Thymus (tissue), 11 donors: ENCODE measurements around the gene PRH2. TPM values are rescaled to one million over a fixed set of nuclear protein-coding genes. Genes with fewer than 3 reads are reported as not detected.

Experiments used
- DNase-seq, 9 donors: peaks; one replicate each; pipeline ENCODE4 v3.0.0-alpha.2; 2013; ENCODE audit warnings: low spot score in 9 of 9, low read depth in 6 of 9, missing footprints in 1 of 9
- H3K27ac ChIP-seq, 2 donors: one replicate each; pipeline ENCODE4 v1.5.1; 2013; ENCODE audit warnings: control low read depth in 1 of 2, low read depth in 1 of 2, low read length in 1 of 2, mild to moderate bottlenecking in 1 of 2, moderate library complexity in 1 of 2
- H3K27me3 ChIP-seq, 2 donors: one replicate each; pipeline ENCODE4 v1.5.1; 2013; ENCODE audit warnings: low read length in 1 of 2; ENCODE audit not compliant: control insufficient read depth in 2 of 2, insufficient read depth in 1 of 2
- H3K36me3 ChIP-seq, 2 donors: one replicate each; pipeline ENCODE4 v1.5.1; 2013; ENCODE audit warnings: low read length in 1 of 2, mild to moderate bottlenecking in 1 of 2, moderate library complexity in 1 of 2; ENCODE audit not compliant: control insufficient read depth in 2 of 2, insufficient read depth in 2 of 2
- H3K4me1 ChIP-seq, 2 donors: one replicate each; pipeline ENCODE4 v1.5.1; 2013; ENCODE audit warnings: low read length in 2 of 2; ENCODE audit not compliant: control insufficient read depth in 2 of 2, insufficient read depth in 2 of 2
- H3K4me3 ChIP-seq, 2 donors: one replicate each; pipeline ENCODE4 v1.5.1; 2013; ENCODE audit warnings: low read length in 2 of 2, control low read depth in 1 of 2, mild to moderate bottlenecking in 1 of 2
- H3K9me3 ChIP-seq, 2 donors: one replicate each; pipeline ENCODE4 v1.5.1; 2013; ENCODE audit warnings: low read length in 1 of 2, mild to moderate bottlenecking in 1 of 2; ENCODE audit not compliant: control insufficient read depth in 2 of 2, insufficient read depth in 1 of 2
- WGBS: extraction: QIAGEN DNeasy Blood & Tissue Kit; methylation state at CpG from one replicate; pipeline ENCODE4 v1.1.7; 2013; 5-methylcytosine and 5-hydroxymethylcytosine counted together
- polyA plus RNA-seq: library from polyadenylated mRNA; stranded (reverse); fragments of 200-250 nt; gene quantifications from one replicate; pipeline ENCODE4 v1.2.3, GENCODE V29; 2013
- total RNA-seq: library from RNA; stranded (reverse); fragments of 120-200 nt; gene quantifications from one replicate; pipeline ENCODE4 v1.2.4, GENCODE V29; 2013
- donor health status: healthy.

PRH2 gene
- total and polyA plus RNA-seq, 2 donors, result 0.80 to 1.1 TPM

DNA sequence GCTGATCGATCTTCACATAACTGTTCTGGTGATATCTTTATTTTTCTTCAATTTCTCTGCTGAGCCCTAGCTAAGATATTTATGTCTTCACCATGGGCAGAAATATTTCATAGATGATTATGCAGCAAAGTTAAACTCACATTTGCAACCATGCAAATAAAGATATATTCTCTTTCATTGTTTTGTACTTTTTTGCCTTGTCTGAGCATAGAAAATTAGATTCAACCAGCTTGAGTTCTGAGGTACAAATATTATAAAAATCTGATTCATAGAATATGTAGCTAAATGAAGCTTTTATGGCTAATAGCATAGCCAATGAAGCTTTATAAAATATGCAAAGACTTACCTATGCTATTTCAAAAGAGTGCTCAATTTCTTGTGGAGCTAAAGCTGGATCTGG lies 19.6 kb upstream of the PRH2 start, which contains the start of gene TAS2R13:
TAS2R13 (minus strand) TSS at position 101 of the 400 bp plus-strand sequence. CDS start 264 bp downstream, outside the sequence.
- Histone ChIP-seq H3K4me1 (no peaks in the 10 kb centered on the region), H3K27me3 (no peaks in the 10 kb centered on the region), H3K27ac (no peak within 1 kb of the TSS), H3K9me3 (peaks cover 0 to 3% of the 10 kb centered on the region in 2 donors), H3K36me3 (no peaks in the 10 kb centered on the region), H3K4me3 (no peak within 1 kb of the TSS)
- no peak for DNase-seq
- WGBS, result 100% methylated on average over 1 of the region's 1 CpG

DNA sequence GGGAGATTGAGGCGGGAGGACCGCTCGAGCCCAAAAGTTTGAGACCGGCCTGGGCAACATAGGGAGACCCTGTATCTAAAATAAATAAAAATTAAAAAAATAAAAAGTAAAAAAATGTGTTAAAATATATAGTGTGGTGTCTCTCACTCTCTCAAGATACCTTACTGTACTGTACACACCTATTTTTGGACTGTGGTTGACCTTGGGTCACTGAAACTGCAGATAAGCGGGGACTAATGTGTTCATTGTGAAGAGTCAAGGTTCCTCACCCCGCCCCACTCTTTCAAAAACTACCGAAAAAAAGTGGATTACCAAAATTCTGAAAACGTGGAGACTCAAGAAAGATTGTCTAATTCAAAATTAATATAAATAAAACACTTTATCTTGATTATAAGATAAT lies 18.7 kb upstream of the PRH2 start:
- no peak overlapping the region for H3K27ac ChIP-seq
- no peak overlapping the region for H3K4me3 ChIP-seq
- DNase-seq, result no peak
- no peaks in the 10 kb centered on the region for H3K27me3 ChIP-seq
- no peaks in the 10 kb centered on the region for H3K4me1 ChIP-seq
- H3K36me3 ChIP-seq, result no peaks in the 10 kb centered on the region
- WGBS, result over 99% methylated on average over 8 of the region's 8 CpGs
- peaks cover 0 to 1% of the 10 kb centered on the region in 2 donors for H3K9me3 ChIP-seq

DNA sequence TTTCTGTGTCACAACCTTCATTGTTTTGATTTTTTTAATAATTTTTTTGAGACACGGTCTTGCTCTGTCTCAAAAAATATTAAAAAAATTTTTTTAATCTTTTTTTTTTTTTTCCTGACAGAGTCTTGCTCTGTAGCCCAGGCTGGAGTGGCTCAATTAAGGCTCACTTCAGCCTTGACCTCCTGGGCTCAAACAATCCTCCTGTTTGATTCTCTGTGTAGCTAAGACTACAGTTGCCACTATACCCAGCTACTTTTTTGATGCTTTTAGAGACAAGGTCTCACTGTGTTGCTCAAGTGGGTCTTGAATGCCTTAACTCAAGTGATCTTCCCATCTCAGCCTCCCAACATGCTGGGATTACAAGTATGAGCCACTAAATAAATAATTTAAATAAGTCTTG lies 9.2 kb upstream of the PRH2 start:
- H3K36me3 ChIP-seq, result no peaks in the 10 kb centered on the region
- WGBS, result 99% methylated on average over 1 of the region's 1 CpG
- no peak overlapping the region for H3K27ac ChIP-seq
- H3K4me3 ChIP-seq, result no peak overlapping the region
- DNase-seq, result no peak
- no peaks in the 10 kb centered on the region for H3K27me3 ChIP-seq
- no peaks in the 10 kb centered on the region for H3K9me3 ChIP-seq
- H3K4me1 ChIP-seq, result no peaks in the 10 kb centered on the region

DNA sequence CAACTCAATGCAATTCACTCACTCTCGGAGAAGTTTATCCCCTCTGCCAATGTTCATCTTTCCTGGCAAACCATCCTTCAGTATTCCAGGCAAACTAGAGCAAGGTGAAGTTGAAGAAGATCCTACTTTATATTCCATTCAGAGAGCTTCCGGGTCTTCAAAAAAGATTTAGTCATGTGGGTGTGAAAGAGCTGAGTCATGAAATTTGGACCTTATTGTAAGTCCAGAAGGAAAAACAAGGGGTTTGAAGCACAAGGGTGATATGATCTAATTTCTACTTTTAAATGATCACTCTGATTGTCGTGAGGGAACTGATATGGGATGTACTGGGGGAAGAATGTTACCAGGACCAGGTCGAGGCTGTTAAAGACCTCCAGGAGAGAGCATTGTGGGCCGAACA lies 2.8 kb upstream of the PRH2 start:
- Histone ChIP-seq H3K9me3 (no peaks in the 10 kb centered on the region), H3K4me1 (no peaks in the 10 kb centered on the region), H3K27ac (no peak overlapping the region), H3K36me3 (no peaks in the 10 kb centered on the region), H3K4me3 (no peak overlapping the region), H3K27me3 (no peaks in the 10 kb centered on the region)
- WGBS, result 87% methylated on average over 5 of the region's 5 CpGs
- DNase-seq, result no peak

DNA sequence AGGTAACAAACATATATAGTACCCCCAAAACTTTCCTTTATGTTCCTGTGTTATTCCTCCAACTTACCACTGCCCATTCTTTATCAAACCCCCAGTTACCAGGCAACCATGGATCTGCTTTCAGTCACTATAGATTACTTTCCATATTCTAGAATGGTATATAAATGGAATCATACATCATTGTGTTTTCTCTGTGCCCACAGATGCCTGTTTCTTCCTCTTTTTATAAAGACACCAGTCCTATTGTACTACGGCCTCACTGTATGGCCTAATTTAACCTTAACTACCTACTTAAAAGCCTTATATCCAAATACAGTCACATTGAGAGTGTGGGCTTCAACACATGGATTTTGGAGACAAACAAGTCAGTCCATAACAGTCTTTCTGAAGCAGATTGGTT lies 7.5 kb downstream of the PRH2 start:
- Histone ChIP-seq H3K9me3 (no peaks in the 10 kb centered on the region), H3K27ac (no peak overlapping the region), H3K36me3 (no peaks in the 10 kb centered on the region), H3K4me1 (no peaks in the 10 kb centered on the region), H3K4me3 (no peak overlapping the region), H3K27me3 (no peaks in the 10 kb centered on the region)
- 81% methylated on average over 1 of the region's 1 CpG for WGBS
- DNase-seq, result no peak

DNA sequence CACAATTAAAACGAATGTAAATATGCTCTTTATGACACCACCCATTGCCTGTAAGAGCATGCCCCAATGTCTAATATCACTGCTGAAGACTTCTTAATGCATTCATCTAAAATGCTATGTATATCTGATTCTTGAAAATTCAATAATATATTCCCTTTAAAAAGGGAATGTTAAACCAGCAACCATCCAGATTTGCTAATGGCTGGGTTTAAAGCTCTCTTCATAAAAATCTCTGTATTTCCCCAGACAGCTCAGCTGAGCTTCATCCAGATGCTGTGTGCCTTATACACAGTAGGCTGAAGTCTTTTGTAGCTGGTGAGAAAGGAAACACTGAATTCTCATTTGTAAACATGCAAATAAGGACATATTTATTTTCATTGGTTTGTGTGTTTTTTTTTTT lies 10.1 kb downstream of the PRH2 start, which contains the start of gene TAS2R14:
TAS2R14 (minus strand) TSS at position 101 of the 400 bp plus-strand sequence; CDS start at position 45, 56 bp downstream.
- H3K36me3 ChIP-seq, result no peaks in the 10 kb centered on the region
- peaks cover 0 to 12% of the 10 kb centered on the region in 2 donors for H3K4me1 ChIP-seq

DNA sequence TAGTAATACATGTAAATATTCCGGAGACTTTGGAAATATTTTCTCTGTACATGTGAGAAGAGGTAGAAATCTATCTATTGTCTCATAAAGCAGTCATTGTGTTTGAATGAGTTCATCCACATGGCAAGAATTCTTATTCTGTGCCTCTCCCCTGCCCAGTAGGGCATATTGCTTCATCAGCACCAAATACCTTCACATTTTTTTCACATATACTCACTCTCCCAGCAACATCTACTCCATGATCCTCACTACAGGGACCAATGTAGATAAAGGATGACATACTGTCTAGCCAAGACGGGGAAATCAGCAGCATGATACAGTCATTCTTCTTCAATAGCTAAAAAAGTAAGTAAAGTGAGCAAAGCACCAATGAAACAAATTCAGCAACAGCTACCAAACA lies 11.4 kb downstream of the PRH2 start:
- H3K4me3 ChIP-seq, result no peak overlapping the region
- H3K4me1 ChIP-seq, result peaks cover 0 to 12% of the 10 kb centered on the region in 2 donors
- 98% methylated on average over 2 of the region's 2 CpGs for WGBS
- H3K9me3 ChIP-seq, result no peaks in the 10 kb centered on the region
- DNase-seq, result no peak
- H3K27ac ChIP-seq, result no peak overlapping the region
- H3K36me3 ChIP-seq, result no peaks in the 10 kb centered on the region
- H3K27me3 ChIP-seq, result no peaks in the 10 kb centered on the region

More for the DNA sequence above, 10.1 kb downstream of the PRH2 start, which contains the start of gene TAS2R14:
- Histone ChIP-seq H3K9me3 (no peaks in the 10 kb centered on the region), H3K27me3 (no peaks in the 10 kb centered on the region), H3K4me3 (no peak within 1 kb of the TSS), H3K27ac (no peak within 1 kb of the TSS)
- 97% methylated on average over 1 of the region's 1 CpG for WGBS
- no peak for DNase-seq

DNA sequence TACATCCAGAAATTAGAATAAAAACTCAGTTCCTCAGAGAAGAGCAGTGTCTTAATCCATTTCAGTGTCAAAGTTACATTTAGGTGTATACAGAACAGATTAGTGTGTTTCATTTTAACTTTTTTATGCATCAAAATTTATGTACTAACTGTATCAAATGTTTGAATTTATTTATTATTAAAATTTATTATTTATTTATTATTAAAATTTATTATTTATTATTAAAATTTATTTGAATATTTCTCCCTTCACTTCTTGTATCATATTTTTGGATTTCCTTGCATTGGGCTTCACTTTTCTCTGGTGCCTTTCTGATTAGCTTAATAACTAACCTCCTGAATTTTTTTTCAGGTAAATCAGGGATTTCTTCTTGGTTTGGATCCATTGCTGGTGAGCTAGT lies 12.3 kb downstream of the PRH2 start:
- H3K36me3 ChIP-seq, result no peaks in the 10 kb centered on the region
- H3K27ac ChIP-seq, result no peak overlapping the region
- no peaks in the 10 kb centered on the region for H3K27me3 ChIP-seq
- H3K9me3 ChIP-seq, result no peaks in the 10 kb centered on the region
- no peak overlapping the region for H3K4me3 ChIP-seq
- no peak for DNase-seq
- peaks cover 0 to 12% of the 10 kb centered on the region in 2 donors for H3K4me1 ChIP-seq

DNA sequence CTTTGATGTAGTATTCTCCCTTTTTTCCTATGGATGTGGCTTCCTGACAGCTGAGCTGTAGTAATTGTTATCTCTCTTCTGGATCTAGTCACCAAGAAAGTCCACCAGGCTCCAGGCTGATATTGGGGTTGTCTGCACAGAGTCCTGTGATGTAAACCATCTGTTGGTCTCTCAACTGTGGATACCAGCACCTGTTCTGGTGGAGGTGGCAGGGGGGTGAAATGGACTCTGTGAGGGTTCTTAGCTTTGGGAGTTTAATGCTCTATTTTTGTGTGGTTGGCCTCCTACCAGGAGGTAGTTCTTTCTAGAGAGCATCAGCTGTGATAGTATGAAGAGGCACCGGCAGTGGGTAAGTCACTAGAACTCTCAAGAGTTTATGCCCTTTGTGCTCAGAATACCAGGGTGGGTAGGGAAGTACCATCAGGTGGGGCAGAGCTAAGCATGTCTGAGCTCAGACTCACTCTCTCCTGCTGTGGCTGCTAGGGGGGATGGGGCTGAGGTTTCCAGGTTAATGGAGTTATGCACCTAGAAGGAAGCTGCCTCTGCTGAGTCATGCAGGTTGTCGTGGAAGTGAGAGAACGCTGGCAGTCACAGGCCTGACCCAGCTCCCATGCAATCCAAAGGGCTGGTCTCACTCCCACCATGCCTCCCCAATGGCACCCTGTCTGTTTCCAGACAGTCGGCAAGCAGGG lies 13.0 kb downstream of the PRH2 start:
- Histone ChIP-seq H3K27ac (no peak overlapping the region), H3K36me3 (no peaks in the 10 kb centered on the region), H3K9me3 (no peaks in the 10 kb centered on the region), H3K4me3 (no peak overlapping the region), H3K27me3 (no peaks in the 10 kb centered on the region), H3K4me1 (peaks cover 0 to 12% of the 10 kb centered on the region in 2 donors)
- DNase-seq, result peak in 4 of 9 donors; percentile 4 to 44 (median 11)
- 34% methylated on average over 4 of the region's 4 CpGs for WGBS
